HG03175 (cell line): Measurements from ENCODE around the gene ABHD13.

Experiments used
- ATAC-seq: cut with Tn5 transposase; IDR thresholded peaks from one replicate; pipeline ENCODE4 v1.9.1; 2021; ENCODE audit warnings: mild to moderate bottlenecking, moderate library complexity; ENCODE audit not compliant: unreplicated experiment

The ABHD13 gene

GRCh38 chr13:108281901-108282300, 63.7 kb downstream of the ABHD13 start:
- ATAC-seq: no peak

GRCh38 chr13:108283110-108283509, 64.9 kb downstream of the ABHD13 start:
- ATAC-seq: no peak
